GM20431 (cell line): Measurements from ENCODE around the gene VSIG10L2.
"Not testable (repeated sequence)": the region's sequence is repeated elsewhere in the genome, so short reads cannot be mapped to it uniquely, and the experiment has no call there.

ENCODE experiments used
- in situ Hi-C: fragments of 300-500 bp; cut with MseI, MboI; formaldehyde crosslinking; loops from one replicate; pipeline ENCODE4 v1.15.0; 2020; ENCODE audit warnings: low sequenced_read_pairs; ENCODE audit not compliant: unreplicated experiment

Gene VSIG10L2

DNA sequence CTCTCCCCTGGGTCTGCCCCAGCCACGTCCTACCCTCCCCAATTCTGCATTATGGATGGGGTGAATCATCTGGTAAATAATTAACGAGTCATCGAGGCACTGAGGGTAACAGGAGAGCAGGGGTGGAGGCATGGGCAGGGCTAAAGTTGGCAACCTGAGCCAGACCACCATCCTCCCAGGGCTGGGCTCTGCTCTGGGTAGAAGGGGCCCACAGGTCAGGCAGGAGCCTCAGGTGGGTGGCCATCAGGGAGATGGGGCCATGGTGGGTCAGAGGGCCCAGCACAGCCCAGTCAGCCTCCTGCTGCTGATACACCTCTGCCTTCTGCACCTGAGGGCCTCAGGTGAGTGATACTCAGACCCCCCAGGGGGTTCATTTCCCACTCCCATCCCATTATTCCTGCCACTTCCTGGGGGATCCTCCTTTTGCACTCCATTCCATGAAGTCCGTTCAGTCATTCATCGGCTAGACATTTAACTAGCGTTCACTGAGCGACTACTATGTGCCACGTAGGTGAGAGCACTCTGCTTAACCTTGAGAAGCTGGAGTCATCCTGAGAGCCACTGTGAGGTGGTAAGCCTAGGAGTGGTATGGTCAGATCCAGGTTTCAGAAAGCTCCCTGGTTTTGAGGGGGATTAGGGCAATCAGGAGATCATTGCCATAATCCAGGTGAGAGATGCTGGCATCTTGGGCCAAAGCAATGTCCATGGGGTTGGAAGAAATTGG lies at the start of gene VSIG10L2:
TSS of gene VSIG10L2 (plus strand) at position 248 of the 724 bp plus-strand sequence. CDS start at position 260, 12 bp downstream.
- in situ Hi-C loops = no loop called here

DNA sequence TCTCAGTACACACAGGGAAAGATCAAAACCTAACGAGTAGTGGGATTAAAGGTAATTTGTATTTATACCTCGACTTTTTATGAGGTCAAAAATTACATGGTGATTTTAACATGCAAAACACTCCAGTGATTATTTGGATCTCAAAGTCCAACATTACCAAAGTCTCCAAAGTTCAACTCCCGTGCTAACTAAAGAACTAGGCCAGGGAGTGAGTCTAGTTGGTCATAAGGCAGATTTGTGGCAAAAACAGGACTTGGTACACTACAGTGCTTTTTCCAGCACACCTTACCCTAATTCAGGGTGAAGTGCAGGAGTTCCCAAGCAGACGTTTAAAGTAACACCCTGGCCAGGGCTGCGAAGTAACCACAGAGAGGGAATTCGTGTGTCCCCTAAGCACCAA lies 44.0 kb upstream of the VSIG10L2 start:
- in situ Hi-C loops = no loop called here

DNA sequence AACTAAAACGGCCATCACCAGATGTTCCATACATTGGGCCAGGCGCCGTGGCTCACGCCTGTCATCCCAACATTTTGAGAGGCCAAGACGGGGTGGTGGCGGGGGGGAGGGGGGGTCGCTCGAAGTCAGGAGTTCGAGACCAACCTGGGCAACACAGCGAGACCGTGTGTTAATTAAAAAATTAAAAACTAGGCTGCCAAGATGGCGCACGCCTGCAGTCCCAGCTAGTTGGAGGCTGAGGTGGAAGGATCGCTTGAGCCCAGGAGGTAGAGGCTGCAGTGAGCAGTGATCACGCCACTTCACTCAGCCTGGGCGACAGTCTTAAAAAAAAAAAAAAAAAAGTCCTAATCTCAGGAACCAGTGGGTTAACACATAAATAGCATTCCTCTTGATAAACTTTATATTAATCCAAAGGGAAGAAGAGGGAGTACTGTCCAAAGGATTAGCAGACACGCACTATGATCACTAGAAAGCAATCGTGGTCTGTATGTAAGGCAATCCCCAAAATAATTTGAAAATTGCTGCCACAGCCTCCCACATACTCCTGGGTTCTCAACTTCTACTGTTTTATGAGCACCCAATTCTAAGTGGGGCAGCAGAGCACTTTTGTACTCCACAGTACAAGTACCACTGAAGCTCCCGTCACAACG lies 43.4 kb upstream of the VSIG10L2 start:
- in situ Hi-C loops = no loop called here

- in situ Hi-C loops = no loop called here
Observed at GRCh38 chr11:125902927-125903710, 42.7 kb upstream of the VSIG10L2 start, which contains the start of gene PUS3. Gene PUS3 (minus strand): TSS chr11:125903206. CDS start chr11:125896284, 6,922 bp downstream.

DNA sequence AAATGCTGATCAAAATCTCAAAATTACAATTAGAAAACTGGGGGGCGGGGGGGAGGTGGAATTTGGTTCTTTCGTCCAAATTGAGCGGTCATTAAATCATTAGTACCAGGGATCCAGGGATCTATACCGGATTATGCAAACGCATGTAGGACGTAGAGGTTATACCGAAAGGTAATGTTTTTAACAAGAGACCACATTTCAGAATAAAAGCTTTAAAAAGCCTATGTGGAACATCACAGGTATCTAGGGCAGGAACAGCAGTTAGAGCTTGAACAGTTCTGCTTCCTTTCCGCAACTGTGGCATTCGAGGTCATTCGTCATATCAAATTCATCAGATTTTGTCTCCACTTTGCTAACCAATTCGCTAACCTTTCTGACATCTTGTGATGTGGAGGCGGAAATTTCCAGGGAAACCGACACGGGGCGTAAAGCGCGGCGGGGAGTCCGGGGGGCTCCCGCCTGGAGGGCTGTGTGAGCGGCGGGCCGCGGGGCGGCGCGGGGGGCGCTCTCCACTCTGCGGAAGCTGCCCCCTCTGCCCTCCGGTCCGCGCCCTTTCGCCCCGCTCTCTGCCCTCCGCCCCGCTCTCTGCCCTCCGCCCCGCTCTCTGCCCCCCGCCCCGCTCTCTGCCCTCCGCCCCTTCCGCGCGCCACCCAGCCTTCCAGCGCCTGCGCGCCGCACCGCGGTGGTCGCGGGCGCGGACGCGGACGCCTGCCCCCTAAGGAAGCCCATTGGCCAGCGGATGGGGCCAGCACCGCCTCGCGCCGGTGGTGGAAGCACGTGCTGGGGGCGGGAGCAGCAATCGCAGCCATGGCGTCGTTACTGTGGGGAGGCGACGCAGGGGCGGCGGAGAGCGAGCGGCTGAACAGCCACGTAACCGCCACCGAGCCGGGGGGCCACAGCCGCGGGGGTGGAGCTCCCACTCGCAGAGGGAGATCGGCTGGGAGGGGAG lies 41.9 kb upstream of the VSIG10L2 start, which contains the start of gene DDX25:
TSS of gene DDX25 (plus strand) at position 798 of the 949 bp plus-strand sequence. CDS start at position 808, 10 bp downstream.
- in situ Hi-C loops = no loop called here

DNA sequence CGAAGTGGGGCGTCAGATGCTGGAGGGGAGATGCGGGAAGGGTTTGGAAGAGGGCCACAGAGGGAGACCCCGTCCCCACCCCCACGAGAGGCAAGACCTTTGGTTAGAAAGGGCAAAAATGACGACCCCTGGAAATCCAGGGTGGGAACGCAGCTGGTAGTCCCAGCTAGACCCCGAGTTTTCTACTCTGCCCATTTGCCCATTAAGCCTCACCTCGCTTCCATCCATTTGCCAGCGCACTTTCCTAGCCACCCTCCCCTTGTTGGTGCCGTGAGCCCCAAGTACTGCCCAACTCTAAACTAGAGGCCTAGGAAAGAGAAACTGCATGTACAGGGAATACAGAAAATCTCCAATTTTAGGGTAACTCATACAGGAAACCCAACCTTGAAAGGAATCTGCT lies 41.2 kb upstream of the VSIG10L2 start:
- in situ Hi-C loops = no loop called here

DNA sequence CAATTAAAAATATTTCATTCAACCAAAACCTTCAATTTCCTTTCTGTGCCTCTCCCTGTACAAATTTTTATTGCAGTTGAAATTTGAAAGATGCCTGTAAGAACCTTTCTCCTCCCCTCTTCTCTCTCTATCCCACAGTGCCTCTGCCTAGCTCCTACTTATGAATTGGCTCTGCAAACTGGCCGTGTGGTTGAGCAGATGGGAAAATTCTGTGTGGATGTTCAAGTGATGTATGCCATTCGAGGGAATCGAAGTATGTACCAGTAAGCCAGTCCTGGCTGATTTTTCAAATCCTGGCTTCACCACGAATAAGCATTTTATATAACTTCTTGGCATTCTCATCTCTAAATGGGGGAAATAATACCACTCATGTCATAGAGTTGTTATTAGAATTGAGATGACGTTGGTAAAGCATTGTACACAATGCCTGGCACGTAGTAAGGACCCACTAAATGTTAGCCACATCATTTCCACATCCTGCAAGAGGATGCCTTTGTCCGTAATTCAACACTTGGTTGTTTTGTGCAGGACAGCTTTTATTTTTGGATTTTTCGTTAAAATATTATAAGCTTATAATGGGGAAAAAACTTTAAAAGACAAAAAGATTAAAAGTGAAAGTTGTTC lies 35.5 kb upstream of the VSIG10L2 start:
- in situ Hi-C loops = no loop called here

- in situ Hi-C loops = not testable (repeated sequence)
Observed at GRCh38 chr11:125914601-125915000, 31.2 kb upstream of the VSIG10L2 start.

DNA sequence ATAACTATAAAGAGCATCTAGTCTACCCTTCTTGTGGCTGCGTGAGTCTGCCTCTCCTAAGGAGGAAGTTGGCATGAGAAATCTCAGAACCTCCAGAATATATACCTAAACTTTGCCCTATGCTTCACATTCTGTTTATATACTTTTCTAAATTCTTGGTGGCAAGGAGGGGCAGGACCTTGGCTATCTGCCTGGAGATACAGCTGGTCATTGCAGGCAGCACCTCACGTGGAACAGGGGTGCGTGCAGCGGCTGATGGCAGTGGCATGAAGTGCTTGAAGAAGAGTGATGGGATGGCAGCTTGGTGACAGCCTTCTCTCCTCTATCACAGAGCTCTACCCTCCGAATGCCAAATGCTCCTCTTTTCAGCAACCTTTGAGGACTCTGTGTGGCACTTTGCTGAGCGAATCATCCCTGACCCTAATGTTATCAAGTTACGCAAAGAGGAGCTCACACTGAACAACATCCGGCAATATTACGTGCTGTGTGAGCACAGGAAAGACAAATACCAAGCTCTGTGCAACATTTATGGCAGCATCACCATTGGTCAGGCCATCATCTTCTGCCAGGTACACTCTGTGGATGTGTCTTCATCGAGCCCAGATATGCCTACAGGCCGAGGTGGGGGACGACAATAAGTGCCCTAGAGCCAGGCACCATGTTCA lies 29.0 kb upstream of the VSIG10L2 start:
- in situ Hi-C loops = no loop called here

DNA sequence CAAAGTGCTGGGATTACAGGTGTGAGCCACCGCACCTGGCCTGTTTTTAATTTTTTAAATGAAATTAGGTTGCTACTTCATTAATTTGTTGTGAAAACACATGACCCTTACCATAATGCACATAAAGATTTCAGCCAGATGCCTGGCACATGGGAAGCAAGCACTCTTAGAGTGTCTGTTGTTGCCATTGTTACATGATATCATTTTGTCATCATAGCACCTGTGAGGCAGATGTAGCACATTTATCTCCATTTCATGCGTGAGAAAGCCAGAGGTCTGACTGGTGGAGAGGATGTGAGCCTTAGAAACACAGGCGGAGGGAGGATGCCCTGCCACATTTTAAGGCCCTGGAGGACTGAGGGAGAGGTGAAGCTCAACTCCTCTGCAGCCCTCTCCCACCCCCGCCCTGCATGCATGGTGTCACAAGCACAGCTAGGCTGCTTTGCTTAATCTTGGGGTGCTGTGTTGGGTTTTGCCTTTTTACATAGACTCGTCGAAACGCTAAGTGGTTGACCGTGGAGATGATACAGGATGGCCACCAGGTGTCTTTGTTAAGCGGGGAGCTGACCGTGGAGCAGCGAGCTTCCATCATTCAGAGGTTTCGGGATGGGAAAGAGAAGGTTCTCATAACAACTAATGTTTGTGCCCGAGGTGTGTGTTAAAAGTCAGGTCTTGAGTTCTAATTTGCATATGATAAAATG lies 27.6 kb upstream of the VSIG10L2 start:
- in situ Hi-C loops = no loop called here

- in situ Hi-C loops = loop anchor here (10.0 kb wide), 1 partner anchor 264 kb away; no protein-coding TSS in a partner anchor
Observed at GRCh38 chr11:125921042-125921441, 24.8 kb upstream of the VSIG10L2 start.

DNA sequence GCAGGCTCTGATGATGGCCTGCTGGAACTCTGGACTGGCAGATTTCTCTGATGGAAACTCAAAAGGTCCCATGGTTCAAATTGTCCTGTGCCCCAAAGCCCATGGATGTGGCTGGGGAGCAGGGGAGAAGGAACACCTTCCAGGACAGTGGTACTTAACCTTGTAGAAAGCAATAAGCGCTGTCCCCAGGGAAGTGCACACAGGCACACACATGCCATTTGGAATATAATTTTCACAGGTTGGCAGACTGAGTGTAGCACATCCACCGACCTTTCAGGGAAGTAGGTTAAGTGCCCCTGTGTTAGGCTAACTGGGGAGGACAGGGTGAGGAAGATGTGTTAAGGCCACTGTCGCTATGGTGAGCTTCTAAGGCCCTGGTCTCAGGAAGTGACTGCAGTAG lies 23.7 kb upstream of the VSIG10L2 start:
- in situ Hi-C loops = loop anchor here (10.0 kb wide), 1 partner anchor 263 kb away; no protein-coding TSS in a partner anchor

DNA sequence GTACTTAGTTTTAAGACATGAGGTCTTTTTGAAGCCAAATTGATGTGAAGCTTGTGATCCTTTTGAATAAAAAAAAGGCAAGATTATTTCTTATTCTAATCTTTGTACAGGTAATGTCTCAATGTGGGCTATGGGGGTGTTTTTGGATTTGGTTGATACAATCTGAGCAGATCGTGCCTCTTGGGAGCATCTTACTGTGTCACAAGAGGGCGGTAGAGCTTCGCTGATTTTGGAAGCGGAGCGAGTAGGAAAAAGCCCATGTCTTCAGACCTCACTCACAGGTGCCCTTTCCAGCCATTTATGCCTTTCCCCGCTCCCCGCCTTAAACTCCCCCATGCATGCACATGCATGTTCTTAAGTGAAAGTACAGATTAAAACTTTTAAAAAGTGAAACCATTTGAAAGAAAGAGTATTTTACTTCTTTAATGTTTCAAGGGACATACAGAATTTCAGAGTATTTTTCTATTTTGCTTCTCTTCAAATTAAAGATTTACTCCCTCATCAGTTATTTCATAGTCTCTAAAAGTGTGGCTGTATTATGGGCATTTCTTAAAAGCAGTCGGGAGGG lies 22.7 kb upstream of the VSIG10L2 start:
- in situ Hi-C loops = loop anchor here (10.0 kb wide), 1 partner anchor 262 kb away; no protein-coding TSS in a partner anchor

DNA sequence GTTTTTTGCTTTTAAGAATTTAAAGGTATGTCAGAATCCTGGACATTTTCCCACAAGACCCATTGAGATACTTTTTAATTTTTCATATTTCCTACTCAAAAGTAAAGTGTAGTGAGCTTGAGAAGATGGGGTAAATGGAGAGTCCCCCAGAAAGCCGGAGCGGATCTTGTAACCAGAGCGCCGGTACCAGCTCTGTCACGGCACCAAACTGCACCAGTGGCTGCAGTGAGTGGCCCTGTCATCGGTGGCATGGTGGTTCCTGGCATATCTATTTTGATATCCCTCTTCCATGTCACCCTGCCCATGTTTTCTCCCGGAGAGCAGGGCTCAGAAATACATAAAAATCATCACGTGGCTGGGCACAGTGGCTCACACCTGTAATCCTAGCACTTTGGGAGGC lies 22.2 kb upstream of the VSIG10L2 start:
- in situ Hi-C loops = loop anchor here (10.0 kb wide), 1 partner anchor 261 kb away; no protein-coding TSS in a partner anchor

DNA sequence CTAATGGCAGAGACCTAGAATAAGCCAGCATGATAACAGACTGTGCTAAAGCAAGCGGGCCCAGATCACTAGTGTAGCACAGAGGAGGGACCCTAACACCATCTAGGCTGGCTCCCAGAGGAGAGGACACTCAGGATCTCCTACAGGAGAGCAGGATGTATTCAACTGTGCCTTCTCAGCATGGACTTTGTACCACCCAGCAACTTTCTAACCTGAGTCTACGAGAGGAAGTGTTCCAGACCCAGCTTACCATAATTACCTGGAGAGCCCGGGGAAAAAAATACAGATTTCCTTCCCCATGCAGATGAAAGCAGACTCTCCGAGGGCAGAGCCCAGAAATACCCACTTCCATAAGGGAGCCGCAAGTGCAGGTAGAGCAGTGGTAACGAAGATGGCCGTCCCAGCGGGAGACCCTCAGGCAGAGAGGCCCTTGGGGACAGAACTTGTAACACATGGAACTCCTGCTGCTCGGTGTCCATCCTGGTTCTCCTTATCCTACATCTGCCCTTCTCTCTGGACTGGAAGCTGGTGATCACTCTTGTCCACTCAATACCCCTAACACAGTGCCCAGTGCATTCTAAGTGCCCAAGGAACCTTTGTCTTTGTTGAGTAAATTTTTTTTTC lies 21.3 kb upstream of the VSIG10L2 start:
- in situ Hi-C loops = loop anchor here (10.0 kb wide), 1 partner anchor 260 kb away; no protein-coding TSS in a partner anchor

- in situ Hi-C loops = loop anchor here (10.0 kb wide), 1 partner anchor 260 kb away; no protein-coding TSS in a partner anchor
Observed at GRCh38 chr11:125925247-125925740, 20.6 kb upstream of the VSIG10L2 start.

DNA sequence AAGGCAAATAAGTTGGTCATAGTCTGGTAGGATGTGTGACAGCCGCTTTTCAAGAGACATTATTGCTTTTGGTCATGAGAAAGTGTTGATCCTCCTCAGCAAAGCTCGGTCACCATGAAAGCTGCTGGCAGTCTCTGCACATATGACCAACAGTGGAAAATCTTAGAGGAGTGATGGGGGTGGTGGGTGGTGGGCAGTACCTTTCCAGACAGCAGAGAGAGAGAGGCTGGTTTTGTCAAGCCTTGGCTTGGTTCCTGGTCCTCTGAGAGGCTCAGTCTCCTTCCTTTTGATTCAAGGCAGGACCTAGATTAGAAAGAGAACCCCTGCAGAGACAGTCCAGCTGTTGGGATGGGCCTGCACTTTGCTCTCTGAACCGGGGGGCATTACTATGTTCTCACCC lies 20.0 kb upstream of the VSIG10L2 start:
- in situ Hi-C loops = loop anchor here (10.0 kb wide), 1 partner anchor 259 kb away; no protein-coding TSS in a partner anchor
